IMR-90 (cell line): ENCODE measurements around the gene CENATAC. TPM values are rescaled to one million over a fixed set of nuclear protein-coding genes. Genes with fewer than 3 reads are reported as not detected.

Experiments used
- ATAC-seq: fragments of 200-7000 bp; cut with Tn5 transposase; 2 replicates; pipeline ENCODE4 v1.9.1; 2020; ENCODE audit warnings: low read depth, mild to moderate bottlenecking, moderate library complexity
- BruUV-seq: library from RNA; stranded (reverse); fragments of 400-500 nt; replicated peaks from 2 replicates; lab custom pipeline; 2021; lab: Mats Ljungman, UMichigan
- CTCF ChIA-PET: fragments of 300-600 bp; formaldehyde crosslinking; extraction: SDS; loops from one replicate; lab custom pipeline; 2021; ENCODE audit warnings: antibody characterized with exemption; lab: Yijun Ruan, JAX
- POLR2A ChIA-PET: fragments of 300-600 bp; sonication (Branson Sonifier 250); formaldehyde crosslinking; loops from one replicate; lab custom pipeline; 2022; ENCODE audit warnings: antibody characterized with exemption; ENCODE audit not compliant: unreplicated experiment; lab: Charles Lee
- DNase-seq: peaks from one replicate; pipeline ENCODE4 v3.0.0; 2013
- H2AFZ ChIP-seq: replicated peaks from 2 replicates; pipeline ENCODE3; 2013; ENCODE audit warnings: low read length, mild to moderate bottlenecking; ENCODE audit not compliant: poor library complexity
- H2AK5ac ChIP-seq: 2 replicates; pipeline ENCODE4 v1.6.1; 2013; ENCODE audit warnings: low read depth, low read length, inconsistent platforms
- H2AK9ac ChIP-seq: replicated peaks from 2 replicates; pipeline ENCODE3; 2013; ENCODE audit warnings: mild to moderate bottlenecking, low read depth, low read length, moderate library complexity; ENCODE audit not compliant: poor library complexity
- H2BK120ac ChIP-seq: 2 replicates; pipeline ENCODE4 v1.6.1; 2013; ENCODE audit warnings: low read depth, low read length, inconsistent platforms
- H2BK15ac ChIP-seq: 3 replicates; pipeline ENCODE4 v1.6.1; 2013; ENCODE audit warnings: low read depth, low read length, inconsistent platforms
- H2BK20ac ChIP-seq: 2 replicates; pipeline ENCODE4 v1.6.1; 2013; ENCODE audit warnings: low read depth, mild to moderate bottlenecking, inconsistent platforms, low read length, moderate library complexity
- H2BK5ac ChIP-seq: 2 replicates; pipeline ENCODE4 v1.6.1; 2013; ENCODE audit warnings: mild to moderate bottlenecking, low read depth, low read length, inconsistent platforms; ENCODE audit not compliant: poor library complexity, severe bottlenecking
- H3K14ac ChIP-seq: replicated peaks from 2 replicates; pipeline ENCODE4 v1.6.1; 2013; ENCODE audit warnings: low read depth, low read length, inconsistent platforms
- H3K18ac ChIP-seq: 2 replicates; pipeline ENCODE4 v1.6.1; 2013; ENCODE audit warnings: low read depth, low read length, control low read depth
- H3K23ac ChIP-seq: 2 replicates; pipeline ENCODE4 v1.6.1; 2013; ENCODE audit warnings: low read depth, low read length, inconsistent platforms
- H3K27ac ChIP-seq: 2 replicates; pipeline ENCODE4 v1.5.1; 2013; ENCODE audit warnings: mild to moderate bottlenecking, control low read depth, low read length; ENCODE audit not compliant: insufficient read depth
- H3K27me3 ChIP-seq: 2 replicates; pipeline ENCODE4 v1.6.1; 2013; ENCODE audit warnings: low read length; ENCODE audit not compliant: control insufficient read depth, insufficient read depth
- H3K36me3 ChIP-seq: 2 replicates; pipeline ENCODE4 v1.6.1; 2013; ENCODE audit warnings: low read length, mixed read lengths; ENCODE audit not compliant: control insufficient read depth, insufficient read depth
- H3K4ac ChIP-seq: 2 replicates; pipeline ENCODE4 v1.6.1; 2013; ENCODE audit warnings: low read depth, low read length, inconsistent platforms
- H3K4me1 ChIP-seq: 2 replicates; pipeline ENCODE4 v1.6.1; 2013; ENCODE audit warnings: low read length, mixed read lengths; ENCODE audit not compliant: control insufficient read depth, insufficient read depth
- H3K4me2 ChIP-seq: 2 replicates; pipeline ENCODE4 v1.6.1; 2013; ENCODE audit warnings: low read depth, mild to moderate bottlenecking, control low read depth, low read length, moderate library complexity
- H3K4me3 ChIP-seq: 2 replicates; pipeline ENCODE4 v1.5.1; 2013; ENCODE audit warnings: low read depth, mild to moderate bottlenecking, control low read depth, low read length, moderate library complexity; ENCODE audit not compliant: insufficient read depth
- H3K56ac ChIP-seq: 2 replicates; pipeline ENCODE4 v1.6.1; 2013; ENCODE audit warnings: low read length, inconsistent platforms; ENCODE audit not compliant: insufficient read depth; ENCODE audit errors: extremely low read depth
- H3K79me1 ChIP-seq, 2 experiments: 2 replicates each; pipeline ENCODE4 v1.6.1; 2013; ENCODE audit warnings: low read length in 2 of 2, inconsistent platforms in 1 of 2, low read depth in 1 of 2
- H3K9ac ChIP-seq: 2 replicates; pipeline ENCODE4 v1.6.1; 2013; ENCODE audit warnings: low read depth, low read length, control low read depth
- H3K9me1 ChIP-seq: 2 replicates; pipeline ENCODE4 v1.6.1; 2013; ENCODE audit warnings: low read length, inconsistent platforms; ENCODE audit not compliant: insufficient read depth
- H3K9me3 ChIP-seq: 2 replicates; pipeline ENCODE4 v1.6.1; 2013; ENCODE audit warnings: low read length; ENCODE audit not compliant: control insufficient read depth, insufficient read depth
- H4K20me1 ChIP-seq: 2 replicates; pipeline ENCODE4 v1.6.1; 2013; ENCODE audit warnings: low read length, inconsistent platforms; ENCODE audit not compliant: insufficient read depth
- H4K5ac ChIP-seq: 2 replicates; pipeline ENCODE4 v1.6.1; 2013; ENCODE audit warnings: mild to moderate bottlenecking, low read depth, low read length, control low read depth
- H4K8ac ChIP-seq, 2 experiments: 2 replicates each; pipeline ENCODE4 v1.6.1; 2013; ENCODE audit warnings: low read depth in 2 of 2, low read length in 2 of 2, control low read depth in 1 of 2, inconsistent platforms in 1 of 2
- H4K91ac ChIP-seq: 2 replicates; pipeline ENCODE4 v1.6.1; 2013; ENCODE audit warnings: low read depth, low read length, inconsistent platforms; ENCODE audit not compliant: insufficient read depth
- FOS ChIP-seq: fragments of 150-350 bp; IDR thresholded peaks from 2 replicates; pipeline ENCODE4 v1.6.1; 2016; ENCODE audit warnings: low read depth, low read length
- MAFK ChIP-seq: IDR thresholded peaks from 2 replicates; pipeline ENCODE4 v1.6.1; 2012; ENCODE audit warnings: low read depth, low read length, improper control_type of control experiment
- MAZ ChIP-seq: IDR thresholded peaks from 2 replicates; pipeline ENCODE4 v1.6.1; 2012; ENCODE audit warnings: low read depth, mild to moderate bottlenecking, low read length, improper control_type of control experiment, moderate library complexity, borderline replicate concordance
- WGBS, 2 experiments: methylation state at CpG; one replicate each; pipeline versions ENCODE4 v1.1.5 to v1.1.7; 2013; ENCODE audit warnings: missing lambda C conversion rate in 2 of 2; ENCODE audit not compliant: insufficient read length in 1 of 2; ENCODE audit errors: extremely low coverage in 2 of 2; 5-methylcytosine and 5-hydroxymethylcytosine counted together
- dilution Hi-C: fragments of 300-500 bp; cut with HindIII; formaldehyde crosslinking; loops from one replicate; pipeline ENCODE4 v1.14.3; 2018; ENCODE audit warnings: low sequenced_read_pairs; ENCODE audit not compliant: unreplicated experiment
- in situ Hi-C: fragments of 300-500 bp; cut with MboI; formaldehyde crosslinking; loops from 3 replicates; pipeline ENCODE4 v1.14.3; 2019; ENCODE audit warnings: low sequenced_read_pairs, inconsistent platforms, mixed read lengths
- intact Hi-C: fragments of 100-400 bp; cut with micrococcal nuclease; formaldehyde crosslinking; loops from 2 replicates; pipeline ENCODE4 v1.10.0; 2022
- polyA plus RNA-seq, 3 experiments: library from polyadenylated mRNA; depleted of rRNA; stranded (reverse); fragments of >200 nt; gene quantifications; 2 replicates each; pipeline ENCODE4 v1.2.3, GENCODE V29; 2012; ENCODE audit warnings: low replicate concordance in 1 of 3
- total RNA-seq: library from RNA; depleted of rRNA; stranded (reverse); fragments of >200 nt; gene quantifications from 2 replicates; pipeline ENCODE4 v1.2.3, GENCODE V29; 2012
- TF ChIP-seq, protein P1 (sequence below): fragments of 150-350 bp; IDR thresholded peaks from 2 replicates; pipeline ENCODE4 v1.6.1; 2016; ENCODE audit warnings: low read depth, mild to moderate bottlenecking, low read length, moderate library complexity, borderline replicate concordance

Gene CENATAC
- total and polyA plus RNA-seq, 2 of the 4 experiments (the other 2 are of a cell fraction) = 13.1 to 16.7 TPM

DNA sequence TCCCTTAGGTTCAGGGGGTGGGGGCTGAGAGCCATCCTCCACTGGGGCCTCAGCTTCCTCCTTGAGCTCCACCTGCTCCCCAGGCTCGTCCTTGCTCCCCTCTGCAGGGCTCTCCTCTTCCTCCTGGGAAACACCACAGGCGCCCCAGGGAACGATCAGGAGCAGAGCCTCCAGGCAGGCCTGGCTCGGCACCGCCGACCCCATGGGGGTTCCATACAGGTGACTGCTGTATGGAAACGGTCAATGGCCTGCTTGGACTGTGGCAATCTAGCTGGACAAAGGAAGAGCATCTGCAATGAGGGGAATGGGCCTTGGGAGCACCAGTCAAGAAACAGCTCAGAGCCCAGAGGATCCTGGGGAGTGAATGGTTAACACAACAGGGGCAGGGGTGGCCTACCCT is 51.1 kb downstream of the CENATAC start:
- Histone ChIP-seq H3K9me3 (no peaks in the 10 kb centered on the region), H3K4me1 (no peaks in the 10 kb centered on the region), H3K36me3 (peaks cover 78% of the 10 kb centered on the region), H3K4me3 (no peak overlapping the region), H2BK120ac (no peak overlapping the region), H4K8ac (no peak overlapping the region), H3K56ac (no peak overlapping the region), H2BK20ac (no peak overlapping the region), H3K27me3 (no peaks in the 10 kb centered on the region), H4K91ac (no peak overlapping the region), H3K23ac (no peak overlapping the region), H3K79me1 (peaks cover 0 to 16% of the 10 kb centered on the region in 2 experiments; a peak in 3 of 4 replicates), H2BK5ac (no peak overlapping the region), H4K5ac (no peak overlapping the region), H2BK15ac (no peak overlapping the region), H2AFZ (no peak overlapping the region), H4K20me1 (no peaks in the 10 kb centered on the region; the same call in 1 of the 2 replicates), H2AK5ac (no peak overlapping the region), H3K9ac (no peak overlapping the region), H2AK9ac (no peak overlapping the region), H3K18ac (no peak overlapping the region), H3K14ac (no peak overlapping the region), H3K27ac (no peak overlapping the region), H3K4ac (no peak overlapping the region), H3K4me2 (no peak overlapping the region), H3K9me1 (no peaks in the 10 kb centered on the region)
- dilution Hi-C loops = no loop called here
- BruUV-seq = no TSS peak
- ChIA-PET CTCF (no interaction called here), POLR2A (no interaction called here)
- DNase-seq = no peak
- intact Hi-C loops = no loop called here
- TF ChIP-seq MAFK = no peak
- TF ChIP-seq, protein P1, sequence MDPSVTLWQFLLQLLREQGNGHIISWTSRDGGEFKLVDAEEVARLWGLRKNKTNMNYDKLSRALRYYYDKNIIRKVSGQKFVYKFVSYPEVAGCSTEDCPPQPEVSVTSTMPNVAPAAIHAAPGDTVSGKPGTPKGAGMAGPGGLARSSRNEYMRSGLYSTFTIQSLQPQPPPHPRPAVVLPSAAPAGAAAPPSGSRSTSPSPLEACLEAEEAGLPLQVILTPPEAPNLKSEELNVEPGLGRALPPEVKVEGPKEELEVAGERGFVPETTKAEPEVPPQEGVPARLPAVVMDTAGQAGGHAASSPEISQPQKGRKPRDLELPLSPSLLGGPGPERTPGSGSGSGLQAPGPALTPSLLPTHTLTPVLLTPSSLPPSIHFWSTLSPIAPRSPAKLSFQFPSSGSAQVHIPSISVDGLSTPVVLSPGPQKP = no peak
- TF ChIP-seq FOS = no peak
- TF ChIP-seq MAZ = no peak
- ATAC-seq = no peak
- WGBS, 2 experiments = 100% methylated on average over 3 of the region's 7 CpGs; no CpG with 5 or more reads in 1 of the 2 experiments
- in situ Hi-C loops = no loop called here
